ENCODE data around the gene INMT.

INMT gene

DNA sequence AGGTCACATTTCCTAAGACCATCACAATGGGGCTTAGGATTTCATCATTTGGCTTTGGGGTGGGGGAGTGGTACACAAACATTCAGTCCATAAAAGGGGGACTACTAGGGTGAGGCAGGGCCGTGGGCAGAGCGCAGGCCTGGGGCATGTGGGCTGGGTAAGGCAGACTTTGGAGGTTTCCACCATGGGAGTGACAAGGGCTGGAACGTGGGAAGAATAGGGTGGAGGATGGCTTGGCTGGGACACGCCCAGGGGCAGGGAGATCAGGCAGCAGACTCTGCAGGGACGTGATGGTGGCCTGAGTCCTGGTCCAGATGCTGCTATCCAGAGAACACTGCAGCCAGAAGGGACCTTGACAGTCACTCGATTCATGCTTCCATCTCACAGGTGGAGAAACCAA, 45.0 kb upstream of the INMT start:
- Histone ChIP-seq H3K56ac (ENCODE audit: low read length) (no peak overlapping the region), H3K4me2 (ENCODE audit: low read length) (no peak overlapping the region), H3K27ac (ENCODE audit: low read depth, low read length) (no peak overlapping the region), H3K23ac (ENCODE audit: low read length) (no peak overlapping the region), H4K5ac (ENCODE audit: low read length) (no peak overlapping the region), H2BK120ac (ENCODE audit: low read depth, low read length) (no peak overlapping the region), H2BK5ac (ENCODE audit: low read length) (no peak overlapping the region), H3K9ac (ENCODE audit: low read length) (no peak overlapping the region), H4K8ac (ENCODE audit: low read depth, low read length) (no peak overlapping the region), H3K4me3 (ENCODE audit: low read length) (no peak overlapping the region), H3K79me1 (ENCODE audit: low read length) (no peaks in the 10 kb centered on the region), H3K27me3 (ENCODE audit: insufficient read depth, low read length, poor library complexity) (no peaks in the 10 kb centered on the region), H3K18ac (ENCODE audit: low read length) (no peak overlapping the region), H3K36me3 (ENCODE audit: control insufficient read depth, insufficient read depth, low read length) (no peaks in the 10 kb centered on the region), H3K4ac (ENCODE audit: low read depth, low read length) (no peak overlapping the region), H3K4me1 (ENCODE audit: control insufficient read depth, low read depth, low read length) (no peaks in the 10 kb centered on the region), H2BK15ac (replicated peaks; ENCODE audit: low read depth) (no peak overlapping the region), H2AK5ac (ENCODE audit: low read length) (no peak overlapping the region), H3K79me2 (ENCODE audit: control insufficient read depth, insufficient read depth, low read length) (no peaks in the 10 kb centered on the region)
- WGBS (ENCODE audit: extremely low coverage, insufficient coverage, low lambda C conversion rate), result no CpG with 5 or more reads among the region's 6 CpGs
- no peak for DNase-seq

DNA sequence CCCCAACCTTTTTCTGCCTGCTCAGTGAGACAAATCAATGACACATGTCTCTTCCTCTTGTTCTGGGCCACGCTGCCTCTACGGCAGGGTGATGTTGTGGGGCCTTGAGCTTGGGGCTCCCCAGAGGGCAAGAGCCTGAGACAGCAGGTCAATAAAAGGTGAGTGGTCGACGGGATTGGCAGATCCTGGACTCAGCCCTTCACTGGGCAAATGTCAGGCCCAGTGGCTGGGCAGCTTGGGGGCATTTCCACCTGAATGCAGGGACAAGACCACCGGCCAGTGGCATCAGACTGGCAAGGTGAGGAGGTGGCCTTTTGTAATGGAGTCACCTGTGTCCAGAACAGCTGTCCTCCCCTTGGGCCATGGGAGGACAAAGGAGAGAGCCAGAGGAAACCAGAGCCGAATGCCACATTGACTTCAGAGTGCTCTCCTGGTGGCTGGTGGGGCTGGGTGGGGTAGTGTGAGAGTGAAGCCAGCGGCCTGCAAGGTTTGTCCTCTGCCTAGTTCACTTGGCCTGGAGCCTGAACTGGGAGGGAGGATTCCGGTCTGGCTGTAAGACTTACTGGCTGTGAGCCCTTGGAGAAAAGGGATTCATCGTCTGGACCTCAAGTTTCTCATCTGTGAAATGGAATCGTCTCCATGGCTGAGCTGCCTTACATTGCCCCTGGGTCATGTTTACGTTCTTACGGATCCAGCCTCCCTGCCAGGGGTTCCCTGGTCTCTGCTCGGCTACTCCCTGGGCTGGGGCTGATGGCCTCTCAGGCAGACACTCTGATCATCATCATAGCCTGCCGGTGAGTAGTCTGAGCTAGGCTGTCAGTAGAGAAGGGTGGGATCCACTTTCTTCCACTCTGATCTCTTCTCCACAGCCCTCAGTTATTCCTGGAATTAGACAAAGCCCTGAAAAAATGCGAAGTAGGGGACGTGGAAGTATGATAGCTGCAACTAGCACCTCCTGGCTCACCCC, 44.3 kb upstream of the INMT start:
- no peak overlapping the region for H3K4ac ChIP-seq (ENCODE audit: low read depth, low read length)
- no peak overlapping the region for H3K56ac ChIP-seq (ENCODE audit: low read length)
- H3K23ac ChIP-seq (ENCODE audit: low read length), result no peak overlapping the region
- no peak overlapping the region for H3K18ac ChIP-seq (ENCODE audit: low read length)
- no peak overlapping the region for H3K4me2 ChIP-seq (ENCODE audit: low read length)
- no peaks in the 10 kb centered on the region for H3K36me3 ChIP-seq (ENCODE audit: control insufficient read depth, insufficient read depth, low read length)
- H4K5ac ChIP-seq (ENCODE audit: low read length), result no peak overlapping the region
- no peak for DNase-seq
- no peak overlapping the region for H2AK5ac ChIP-seq (ENCODE audit: low read length)
- H2BK15ac ChIP-seq (replicated peaks; ENCODE audit: low read depth), result no peak overlapping the region
- H3K27me3 ChIP-seq (ENCODE audit: insufficient read depth, low read length, poor library complexity), result no peaks in the 10 kb centered on the region
- WGBS (ENCODE audit: extremely low coverage, insufficient coverage, low lambda C conversion rate), result no CpG with 5 or more reads among the region's 16 CpGs
- H2BK120ac ChIP-seq (ENCODE audit: low read depth, low read length), result no peak overlapping the region
- H3K4me3 ChIP-seq (ENCODE audit: low read length), result no peak overlapping the region
- H3K9ac ChIP-seq (ENCODE audit: low read length), result no peak overlapping the region
- no peaks in the 10 kb centered on the region for H3K79me2 ChIP-seq (ENCODE audit: control insufficient read depth, insufficient read depth, low read length)
- no peaks in the 10 kb centered on the region for H3K4me1 ChIP-seq (ENCODE audit: control insufficient read depth, low read depth, low read length)
- no peak overlapping the region for H2BK5ac ChIP-seq (ENCODE audit: low read length)
- H3K27ac ChIP-seq (ENCODE audit: low read depth, low read length), result no peak overlapping the region
- no peak overlapping the region for H4K8ac ChIP-seq (ENCODE audit: low read depth, low read length)
- H3K79me1 ChIP-seq (ENCODE audit: low read length), result no peaks in the 10 kb centered on the region

DNA sequence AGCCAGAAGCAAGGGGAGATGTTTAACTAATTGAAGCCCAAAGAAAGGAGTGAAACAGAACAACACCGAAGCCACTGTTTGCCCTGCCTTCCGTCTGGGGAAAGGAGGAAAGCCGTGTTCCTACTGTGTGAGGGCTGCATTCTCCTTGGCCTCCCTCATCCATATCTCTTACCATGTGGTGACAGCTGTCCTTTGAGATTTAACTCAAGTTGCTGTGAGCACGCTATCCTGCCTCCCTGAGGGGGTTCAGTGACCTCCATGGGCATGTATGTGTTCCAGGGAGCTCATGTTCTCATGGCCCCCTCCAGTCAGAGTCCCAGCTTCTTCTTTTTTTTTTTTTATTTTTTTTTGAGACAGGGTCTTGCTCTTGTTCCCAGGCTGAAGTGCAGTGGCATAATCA, 43.5 kb upstream of the INMT start:
- no peak for DNase-seq
- H2AK5ac ChIP-seq (ENCODE audit: low read length), result no peak overlapping the region
- H3K23ac ChIP-seq (ENCODE audit: low read length), result no peak overlapping the region
- H3K36me3 ChIP-seq (ENCODE audit: control insufficient read depth, insufficient read depth, low read length), result no peaks in the 10 kb centered on the region
- H4K8ac ChIP-seq (ENCODE audit: low read depth, low read length), result no peak overlapping the region
- WGBS (ENCODE audit: extremely low coverage, insufficient coverage, low lambda C conversion rate), result no CpG with 5 or more reads among the region's 4 CpGs
- H2BK15ac ChIP-seq (replicated peaks; ENCODE audit: low read depth), result no peak overlapping the region
- no peak overlapping the region for H3K4me2 ChIP-seq (ENCODE audit: low read length)
- H4K5ac ChIP-seq (ENCODE audit: low read length), result no peak overlapping the region
- H3K4ac ChIP-seq (ENCODE audit: low read depth, low read length), result no peak overlapping the region
- H3K56ac ChIP-seq (ENCODE audit: low read length), result no peak overlapping the region
- no peak overlapping the region for H2BK120ac ChIP-seq (ENCODE audit: low read depth, low read length)
- no peak overlapping the region for H2BK5ac ChIP-seq (ENCODE audit: low read length)
- H3K79me2 ChIP-seq (ENCODE audit: control insufficient read depth, insufficient read depth, low read length), result no peaks in the 10 kb centered on the region
- H3K4me3 ChIP-seq (ENCODE audit: low read length), result no peak overlapping the region
- H3K18ac ChIP-seq (ENCODE audit: low read length), result no peak overlapping the region
- H3K27ac ChIP-seq (ENCODE audit: low read depth, low read length), result no peak overlapping the region
- H3K4me1 ChIP-seq (ENCODE audit: control insufficient read depth, low read depth, low read length), result no peaks in the 10 kb centered on the region
- no peaks in the 10 kb centered on the region for H3K27me3 ChIP-seq (ENCODE audit: insufficient read depth, low read length, poor library complexity)
- H3K9ac ChIP-seq (ENCODE audit: low read length), result no peak overlapping the region
- H3K79me1 ChIP-seq (ENCODE audit: low read length), result no peaks in the 10 kb centered on the region

DNA sequence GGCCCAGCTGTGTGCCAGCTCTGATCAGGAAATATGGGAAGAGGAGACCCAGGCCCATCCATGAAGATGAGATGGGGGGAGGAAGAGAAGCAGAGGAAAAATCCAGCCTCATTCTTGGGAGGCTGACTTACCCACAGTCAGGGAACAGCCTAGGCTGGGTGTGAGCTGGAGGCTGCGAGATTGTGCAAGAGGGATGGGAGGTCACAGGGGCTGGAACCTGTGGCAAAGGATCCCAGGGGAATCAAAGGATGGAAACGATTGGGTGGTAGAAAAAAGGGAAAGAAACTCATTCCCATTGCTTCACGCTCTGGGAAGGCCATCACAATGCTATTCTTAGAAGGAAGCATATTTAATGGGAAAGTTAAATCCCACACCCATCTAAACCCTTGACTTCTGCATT, 43.0 kb upstream of the INMT start:
- Histone ChIP-seq H3K56ac (ENCODE audit: low read length) (no peak overlapping the region), H4K5ac (ENCODE audit: low read length) (no peak overlapping the region), H3K79me2 (ENCODE audit: control insufficient read depth, insufficient read depth, low read length) (no peaks in the 10 kb centered on the region), H3K4me3 (ENCODE audit: low read length) (no peak overlapping the region), H3K9ac (ENCODE audit: low read length) (no peak overlapping the region), H2BK120ac (ENCODE audit: low read depth, low read length) (no peak overlapping the region), H3K4me1 (ENCODE audit: control insufficient read depth, low read depth, low read length) (no peaks in the 10 kb centered on the region), H3K4me2 (ENCODE audit: low read length) (no peak overlapping the region), H3K36me3 (ENCODE audit: control insufficient read depth, insufficient read depth, low read length) (no peaks in the 10 kb centered on the region), H3K18ac (ENCODE audit: low read length) (no peak overlapping the region), H2BK5ac (ENCODE audit: low read length) (no peak overlapping the region), H3K27ac (ENCODE audit: low read depth, low read length) (no peak overlapping the region), H3K27me3 (ENCODE audit: insufficient read depth, low read length, poor library complexity) (no peaks in the 10 kb centered on the region), H3K4ac (ENCODE audit: low read depth, low read length) (no peak overlapping the region), H3K79me1 (ENCODE audit: low read length) (no peaks in the 10 kb centered on the region), H2AK5ac (ENCODE audit: low read length) (no peak overlapping the region), H2BK15ac (replicated peaks; ENCODE audit: low read depth) (no peak overlapping the region), H3K23ac (ENCODE audit: low read length) (no peak overlapping the region), H4K8ac (ENCODE audit: low read depth, low read length) (no peak overlapping the region)
- DNase-seq, result no peak
- WGBS (ENCODE audit: extremely low coverage, insufficient coverage, low lambda C conversion rate), result no CpG with 5 or more reads among the region's 3 CpGs

DNA sequence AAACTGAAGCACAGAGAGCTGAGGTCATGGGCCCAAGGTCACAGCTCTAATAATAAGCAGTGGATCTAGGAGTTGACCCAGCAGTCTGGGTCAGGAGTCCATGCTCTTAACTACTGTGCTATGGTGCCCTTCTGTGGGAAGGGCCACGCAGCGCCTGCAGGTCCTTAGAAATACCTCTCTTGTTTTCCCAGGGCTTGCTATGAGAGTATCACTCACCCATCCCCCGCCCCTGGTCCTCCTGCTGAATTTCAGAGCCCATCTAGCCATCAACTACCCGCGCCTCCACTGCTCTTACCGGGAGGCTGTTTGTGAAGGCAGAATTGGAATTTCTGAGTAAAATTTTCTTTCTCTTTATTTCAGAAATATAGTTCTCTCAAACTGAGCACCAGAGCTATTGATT, 42.4 kb upstream of the INMT start:
- Histone ChIP-seq H3K27ac (ENCODE audit: low read depth, low read length) (no peak overlapping the region), H2BK5ac (ENCODE audit: low read length) (no peak overlapping the region), H4K8ac (ENCODE audit: low read depth, low read length) (no peak overlapping the region), H3K4ac (ENCODE audit: low read depth, low read length) (no peak overlapping the region), H3K4me3 (ENCODE audit: low read length) (no peak overlapping the region), H3K79me1 (ENCODE audit: low read length) (no peaks in the 10 kb centered on the region), H3K9ac (ENCODE audit: low read length) (no peak overlapping the region), H2BK120ac (ENCODE audit: low read depth, low read length) (no peak overlapping the region), H2BK15ac (replicated peaks; ENCODE audit: low read depth) (no peak overlapping the region), H3K36me3 (ENCODE audit: control insufficient read depth, insufficient read depth, low read length) (no peaks in the 10 kb centered on the region), H3K79me2 (ENCODE audit: control insufficient read depth, insufficient read depth, low read length) (no peaks in the 10 kb centered on the region), H3K56ac (ENCODE audit: low read length) (no peak overlapping the region), H3K23ac (ENCODE audit: low read length) (no peak overlapping the region), H3K4me1 (ENCODE audit: control insufficient read depth, low read depth, low read length) (no peaks in the 10 kb centered on the region), H4K5ac (ENCODE audit: low read length) (no peak overlapping the region), H2AK5ac (ENCODE audit: low read length) (no peak overlapping the region), H3K27me3 (ENCODE audit: insufficient read depth, low read length, poor library complexity) (no peaks in the 10 kb centered on the region), H3K18ac (ENCODE audit: low read length) (no peak overlapping the region), H3K4me2 (ENCODE audit: low read length) (no peak overlapping the region)
- peak; percentile 62 for DNase-seq
- WGBS (ENCODE audit: extremely low coverage, insufficient coverage, low lambda C conversion rate), result no CpG with 5 or more reads among the region's 6 CpGs

DNA sequence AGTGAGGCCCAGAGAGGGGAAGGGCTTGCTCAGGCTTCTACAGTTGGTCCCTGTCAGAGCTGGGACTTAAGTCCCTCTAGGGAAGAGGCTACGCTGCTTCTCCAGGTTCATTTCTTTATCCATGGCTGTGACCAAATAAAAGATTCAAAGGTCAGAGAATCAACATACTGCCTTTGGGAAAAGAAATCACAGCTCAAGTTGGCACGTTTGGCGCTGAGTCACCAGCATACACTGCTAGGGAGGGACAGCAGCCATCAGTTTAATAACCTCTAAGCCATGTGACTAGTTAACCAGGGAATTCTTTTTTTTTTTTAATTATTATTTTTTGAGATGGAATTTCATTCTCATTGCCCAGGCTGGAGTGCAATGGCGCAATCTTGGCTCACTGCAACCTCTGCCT, 41.3 kb upstream of the INMT start:
- Histone ChIP-seq H3K27ac (ENCODE audit: low read depth, low read length) (no peak overlapping the region), H3K27me3 (ENCODE audit: insufficient read depth, low read length, poor library complexity) (no peaks in the 10 kb centered on the region), H2BK5ac (ENCODE audit: low read length) (no peak overlapping the region), H3K56ac (ENCODE audit: low read length) (no peak overlapping the region), H3K4me1 (ENCODE audit: control insufficient read depth, low read depth, low read length) (no peaks in the 10 kb centered on the region), H3K4me2 (ENCODE audit: low read length) (no peak overlapping the region), H3K4ac (ENCODE audit: low read depth, low read length) (no peak overlapping the region), H4K8ac (ENCODE audit: low read depth, low read length) (no peak overlapping the region), H3K9ac (ENCODE audit: low read length) (no peak overlapping the region), H4K5ac (ENCODE audit: low read length) (no peak overlapping the region), H3K4me3 (ENCODE audit: low read length) (no peak overlapping the region), H3K36me3 (ENCODE audit: control insufficient read depth, insufficient read depth, low read length) (no peaks in the 10 kb centered on the region), H3K18ac (ENCODE audit: low read length) (no peak overlapping the region), H3K23ac (ENCODE audit: low read length) (no peak overlapping the region), H3K79me2 (ENCODE audit: control insufficient read depth, insufficient read depth, low read length) (no peaks in the 10 kb centered on the region), H2BK15ac (replicated peaks; ENCODE audit: low read depth) (no peak overlapping the region), H2AK5ac (ENCODE audit: low read length) (no peak overlapping the region), H2BK120ac (ENCODE audit: low read depth, low read length) (no peak overlapping the region), H3K79me1 (ENCODE audit: low read length) (no peaks in the 10 kb centered on the region)
- no CpG with 5 or more reads among the region's 4 CpGs for WGBS (ENCODE audit: extremely low coverage, insufficient coverage, low lambda C conversion rate)
- no peak for DNase-seq
